K562 (cell line): ENCODE measurements around the gene NPAS3. TPM values are rescaled to one million over a fixed set of nuclear protein-coding genes. Genes with fewer than 3 reads are reported as not detected.

ENCODE experiments used
- ATAC-seq: fragments of 200-7000 bp; cut with Tn5 transposase; 3 replicates; pipeline ENCODE4 v1.9.1; 2020; ENCODE audit warnings: moderate library complexity
- BruUV-seq: library from RNA; stranded (reverse); fragments of 400-500 nt; replicated peaks from 2 replicates; lab custom pipeline; 2021; lab: Mats Ljungman, UMichigan
- CTCF ChIA-PET: fragments of 300-600 bp; formaldehyde crosslinking; extraction: SDS; loops from one replicate; lab custom pipeline; 2021; ENCODE audit warnings: low intra/inter-chr PET ratio; lab: Yijun Ruan, JAX
- POLR2A ChIA-PET: fragments of 300-600, 350-650 bp; sonication (Branson Sonifier 250); formaldehyde crosslinking; extraction: SDS; loops from one replicate; lab custom pipeline; 2021; ENCODE audit warnings: antibody characterized with exemption, inconsistent platforms; lab: Yijun Ruan, JAX
- DNase-seq, 4 experiments: peaks; one replicate each; pipeline versions ENCODE4 v3.0.0 to v3.0.0-alpha.2; 2011 to 2018; ENCODE audit warnings: low spot score in 3 of 4, mixed read lengths in 3 of 4; ENCODE audit errors: extremely low read depth in 1 of 4
- FAIRE-seq: peaks from 2 replicates; lab custom pipeline; 2011; peaks lifted over from hg19 to GRCh38; lab: Jason Lieb, UNC
- H2AFZ ChIP-seq: 2 replicates; pipeline ENCODE4 v1.6.0; 2011; ENCODE audit warnings: low read depth, low read length, control low read depth, inconsistent platforms
- H3K27ac ChIP-seq: fragments of 200-600 bp; 3 replicates; pipeline ENCODE4 v1.8.0; 2011; ENCODE audit warnings: low read depth, mild to moderate bottlenecking, control low read depth, inconsistent platforms, low read length, moderate library complexity, mixed read lengths; ENCODE audit errors: extremely low read depth
- H3K27me3 ChIP-seq, 2 experiments: fragments of 300-600 bp in 1 of 2; 2 replicates in 1 of 2; 3 replicates in 1 of 2; pipeline versions ENCODE4 v1.6.0 to v1.8.0; 2011; ENCODE audit warnings: inconsistent platforms in 2 of 2, low read length in 2 of 2, mild to moderate bottlenecking in 1 of 2, mixed read lengths in 1 of 2, moderate library complexity in 1 of 2; ENCODE audit not compliant: control insufficient read depth in 2 of 2, insufficient read depth in 2 of 2
- H3K36me3 ChIP-seq: fragments of 300-600 bp; 3 replicates; pipeline ENCODE4 v1.8.0; 2011; ENCODE audit warnings: mild to moderate bottlenecking, low read length, inconsistent platforms; ENCODE audit not compliant: control insufficient read depth, insufficient read depth
- H3K4me1 ChIP-seq, 2 experiments: fragments of 200-600 bp in 1 of 2; replicated peaks in 1 of 2; 2 replicates in 1 of 2; 3 replicates in 1 of 2; pipeline versions ENCODE4 v1.5.1 to v1.8.0; 2011; ENCODE audit warnings: inconsistent platforms in 2 of 2, low read length in 2 of 2, mild to moderate bottlenecking in 1 of 2, mixed read lengths in 1 of 2, moderate library complexity in 1 of 2; ENCODE audit not compliant: control insufficient read depth in 2 of 2, insufficient read depth in 2 of 2
- H3K4me2 ChIP-seq: 2 replicates; pipeline ENCODE4 v1.6.1; 2011; ENCODE audit warnings: low read length, control low read depth, inconsistent platforms, mixed read lengths; ENCODE audit not compliant: insufficient read depth
- H3K4me3 ChIP-seq: fragments of 200-600 bp; sonication (generic), shearing (Covaris generic); 2 replicates; pipeline ENCODE4 v1.5.1; 2016; ENCODE audit warnings: control low read depth, inconsistent platforms
- H3K79me2 ChIP-seq: fragments of 200-600 bp; 3 replicates; pipeline ENCODE4 v1.8.0; 2011; ENCODE audit warnings: low read length, inconsistent platforms; ENCODE audit not compliant: control insufficient read depth, insufficient read depth
- H3K9ac ChIP-seq, 2 experiments: 2 replicates each; pipeline versions ENCODE4 v1.6.0 to v1.6.1; 2011; ENCODE audit warnings: low read depth in 2 of 2, low read length in 2 of 2, control low read depth in 1 of 2, inconsistent platforms in 1 of 2, mild to moderate bottlenecking in 1 of 2, mixed read lengths in 1 of 2; ENCODE audit not compliant: insufficient read depth in 1 of 2
- H3K9me1 ChIP-seq: one replicate; pipeline ENCODE4 v1.6.0; 2011; ENCODE audit warnings: inconsistent platforms, mild to moderate bottlenecking, low read length, moderate library complexity; ENCODE audit not compliant: control insufficient read depth, insufficient read depth
- H3K9me3 ChIP-seq: replicated peaks from 2 replicates; pipeline ENCODE4 v1.5.1; 2011; ENCODE audit warnings: low read depth, low read length, inconsistent platforms; ENCODE audit not compliant: control insufficient read depth, insufficient read depth
- H4K20me1 ChIP-seq: replicated peaks from 2 replicates; pipeline ENCODE4 v1.6.1; 2011; ENCODE audit warnings: low read length, inconsistent platforms, mixed read lengths; ENCODE audit not compliant: control insufficient read depth, insufficient read depth
- BDP1 ChIP-seq: IDR thresholded peaks from 3 replicates; pipeline ENCODE4 v1.6.1; 2011; ENCODE audit not compliant: insufficient read length, insufficient read depth
- CEBPB ChIP-seq: fragments of 450-650 bp; IDR thresholded peaks from 2 replicates; pipeline ENCODE4 v1.6.1; 2016; ENCODE audit warnings: missing genetic modification characterization, missing compliant biosample characterization
- ESRRA ChIP-seq: fragments of 450-650 bp; IDR thresholded peaks from 2 replicates; pipeline ENCODE4 v1.6.1; 2014; ENCODE audit warnings: low read depth, mild to moderate bottlenecking, moderate library complexity, borderline replicate concordance
- TARDBP ChIP-seq: fragments of 450-650 bp; IDR thresholded peaks from 2 replicates; pipeline ENCODE4 v1.6.1; 2016
- ZBTB7A ChIP-seq: IDR thresholded peaks from 2 replicates; pipeline ENCODE4 v1.6.1; 2011; ENCODE audit warnings: low read depth, mild to moderate bottlenecking, low read length, moderate library complexity, borderline replicate concordance; ENCODE audit not compliant: control insufficient read depth
- ZNF445 ChIP-seq: fragments of 250-450 bp; sonication (Bioruptor Pico); IDR thresholded peaks from 2 replicates; pipeline ENCODE4 v1.4.0; 2020; ENCODE audit warnings: low read depth, mild to moderate bottlenecking, moderate library complexity
- in situ Hi-C: fragments of 300-500 bp; cut with MboI; formaldehyde crosslinking; loops from 4 replicates; pipeline ENCODE4 v1.15.0; 2018; ENCODE audit warnings: inconsistent platforms, mixed read lengths
- intact Hi-C: fragments of 100-400 bp; cut with micrococcal nuclease; formaldehyde crosslinking; loops from 2 replicates; pipeline ENCODE4 v1.14.2; 2022
- polyA plus RNA-seq, 8 experiments: library from polyadenylated mRNA; depleted of rRNA in 4 of 8; stranded (reverse) in 5 of 8; unstranded in 3 of 8; fragments of >200 nt; fragmentation: Nextera tagmentation in 2 of 8; fragmentation: Illumina TruSeq in 1 of 8; extraction: Ambion mirVana in 2 of 8; extraction: Trizol in 1 of 8; gene quantifications; 2 replicates each; pipeline versions ENCODE4 v1.2.1 to v1.2.3, GENCODE V29; 2011 to 2014; ENCODE audit warnings: inconsistent platforms in 1 of 8, missing spikeins in 1 of 8
- total RNA-seq, 7 experiments: library from RNA; depleted of rRNA in 6 of 7; stranded (reverse); fragments of >200 nt in 6 of 7; fragmentation: Illumina TruSeq in 2 of 7; extraction: Trizol in 2 of 7; gene quantifications; 2 replicates each; pipeline versions ENCODE4 v1.2.1 to v1.2.3, GENCODE V29; 2011 to 2021; ENCODE audit warnings: low replicate concordance in 1 of 7
- TF ChIP-seq, protein P1 (sequence below): fragments of 250-450 bp; sonication (Bioruptor Pico); IDR thresholded peaks from 2 replicates; pipeline ENCODE4 v1.5.0; 2020; ENCODE audit warnings: mild to moderate bottlenecking, borderline replicate concordance
- TF ChIP-seq, protein P2 (sequence below): IDR thresholded peaks from 2 replicates; pipeline ENCODE4 v1.6.1; 2016; ENCODE audit warnings: missing genetic modification characterization, missing compliant biosample characterization
- TF ChIP-seq, protein P3 (sequence below): fragments of 450-650 bp; IDR thresholded peaks from 2 replicates; pipeline ENCODE4 v1.6.1; 2016; ENCODE audit warnings: low read depth

Gene NPAS3
- total and polyA plus RNA-seq, 9 of the 15 experiments (the other 6 are each of a cell fraction or from before 2014, with no cell fraction given) = 0.04 TPM; not detected in 8

DNA sequence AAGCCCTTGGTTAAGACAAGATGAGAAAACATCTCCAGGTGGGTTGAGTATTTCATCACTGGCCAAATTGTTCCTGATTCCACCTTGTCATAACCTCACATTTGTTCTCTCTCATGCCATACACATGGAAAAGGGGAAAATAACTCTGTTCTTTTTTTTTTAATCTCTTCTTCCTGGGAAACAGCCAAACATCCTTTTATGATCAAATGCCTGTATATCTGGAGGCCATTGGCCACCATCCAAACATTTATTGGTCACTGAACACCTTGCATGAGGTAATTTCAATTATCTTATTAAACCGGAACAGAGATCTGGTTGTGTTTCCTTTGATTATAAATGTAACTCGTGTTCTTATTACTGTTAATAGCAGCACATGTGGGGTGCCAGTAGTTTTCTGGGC lies 469.6 kb downstream of the NPAS3 start (continued):
- TF ChIP-seq, protein P1, sequence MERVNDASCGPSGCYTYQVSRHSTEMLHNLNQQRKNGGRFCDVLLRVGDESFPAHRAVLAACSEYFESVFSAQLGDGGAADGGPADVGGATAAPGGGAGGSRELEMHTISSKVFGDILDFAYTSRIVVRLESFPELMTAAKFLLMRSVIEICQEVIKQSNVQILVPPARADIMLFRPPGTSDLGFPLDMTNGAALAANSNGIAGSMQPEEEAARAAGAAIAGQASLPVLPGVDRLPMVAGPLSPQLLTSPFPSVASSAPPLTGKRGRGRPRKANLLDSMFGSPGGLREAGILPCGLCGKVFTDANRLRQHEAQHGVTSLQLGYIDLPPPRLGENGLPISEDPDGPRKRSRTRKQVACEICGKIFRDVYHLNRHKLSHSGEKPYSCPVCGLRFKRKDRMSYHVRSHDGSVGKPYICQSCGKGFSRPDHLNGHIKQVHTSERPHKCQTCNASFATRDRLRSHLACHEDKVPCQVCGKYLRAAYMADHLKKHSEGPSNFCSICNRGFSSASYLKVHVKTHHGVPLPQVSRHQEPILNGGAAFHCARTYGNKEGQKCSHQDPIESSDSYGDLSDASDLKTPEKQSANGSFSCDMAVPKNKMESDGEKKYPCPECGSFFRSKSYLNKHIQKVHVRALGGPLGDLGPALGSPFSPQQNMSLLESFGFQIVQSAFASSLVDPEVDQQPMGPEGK (CRISPR knock-in tag) = no peak
- TF ChIP-seq CEBPB (tag) = no peak
- TF ChIP-seq ESRRA = no peak
- TF ChIP-seq, protein P2, sequence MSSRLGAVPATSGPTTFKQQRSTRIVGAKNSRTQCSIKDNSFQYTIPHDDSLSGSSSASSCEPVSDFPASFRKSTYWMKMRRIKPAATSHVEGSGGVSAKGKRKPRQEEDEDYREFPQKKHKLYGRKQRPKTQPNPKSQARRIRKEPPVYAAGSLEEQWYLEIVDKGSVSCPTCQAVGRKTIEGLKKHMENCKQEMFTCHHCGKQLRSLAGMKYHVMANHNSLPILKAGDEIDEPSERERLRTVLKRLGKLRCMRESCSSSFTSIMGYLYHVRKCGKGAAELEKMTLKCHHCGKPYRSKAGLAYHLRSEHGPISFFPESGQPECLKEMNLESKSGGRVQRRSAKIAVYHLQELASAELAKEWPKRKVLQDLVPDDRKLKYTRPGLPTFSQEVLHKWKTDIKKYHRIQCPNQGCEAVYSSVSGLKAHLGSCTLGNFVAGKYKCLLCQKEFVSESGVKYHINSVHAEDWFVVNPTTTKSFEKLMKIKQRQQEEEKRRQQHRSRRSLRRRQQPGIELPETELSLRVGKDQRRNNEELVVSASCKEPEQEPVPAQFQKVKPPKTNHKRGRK (tag) = no peak
- TF ChIP-seq ZNF445 = no peak
- TF ChIP-seq TARDBP = no peak
- no peak for TF ChIP-seq ZBTB7A

DNA sequence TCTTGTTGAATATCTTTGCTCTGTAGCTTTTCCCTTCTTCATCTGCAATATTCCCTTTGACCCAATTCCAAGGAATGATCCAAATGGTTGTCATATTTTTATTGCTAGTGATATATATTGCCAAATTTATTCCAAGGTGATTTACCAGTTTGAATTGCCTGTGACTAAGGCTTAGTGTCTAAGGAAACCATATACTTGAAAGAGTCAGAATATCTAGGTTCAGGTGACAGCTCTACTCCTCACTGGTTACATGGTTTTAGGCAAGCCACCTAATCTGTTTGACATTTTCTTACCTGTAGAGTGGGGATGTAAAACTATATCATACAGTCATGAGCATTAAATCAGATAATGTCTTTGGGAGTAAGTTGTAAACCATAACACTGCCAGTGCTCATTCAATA lies 473.8 kb downstream of the NPAS3 start:
- FAIRE-seq (no peak), DNase-seq (no peak), ATAC-seq (no peak)
- Histone ChIP-seq H4K20me1 (no peaks in the 10 kb centered on the region), H3K36me3 (no peaks in the 10 kb centered on the region), H3K27ac (no peak overlapping the region), H3K9ac (no peak overlapping the region), H3K9me1 (no peaks in the 10 kb centered on the region), H3K9me3 (no peaks in the 10 kb centered on the region), H3K4me1 (no peaks in the 10 kb centered on the region), H3K4me2 (no peak overlapping the region), H3K4me3 (no peak overlapping the region), H2AFZ (no peak overlapping the region), H3K27me3 (no peaks in the 10 kb centered on the region), H3K79me2 (no peaks in the 10 kb centered on the region)
- POLR2A ChIA-PET = no interaction called here
- no TSS peak for BruUV-seq
- intact Hi-C loops = no loop called here
- CTCF ChIA-PET = no interaction called here
- in situ Hi-C loops = no loop called here
- TF ChIP-seq, protein P3, sequence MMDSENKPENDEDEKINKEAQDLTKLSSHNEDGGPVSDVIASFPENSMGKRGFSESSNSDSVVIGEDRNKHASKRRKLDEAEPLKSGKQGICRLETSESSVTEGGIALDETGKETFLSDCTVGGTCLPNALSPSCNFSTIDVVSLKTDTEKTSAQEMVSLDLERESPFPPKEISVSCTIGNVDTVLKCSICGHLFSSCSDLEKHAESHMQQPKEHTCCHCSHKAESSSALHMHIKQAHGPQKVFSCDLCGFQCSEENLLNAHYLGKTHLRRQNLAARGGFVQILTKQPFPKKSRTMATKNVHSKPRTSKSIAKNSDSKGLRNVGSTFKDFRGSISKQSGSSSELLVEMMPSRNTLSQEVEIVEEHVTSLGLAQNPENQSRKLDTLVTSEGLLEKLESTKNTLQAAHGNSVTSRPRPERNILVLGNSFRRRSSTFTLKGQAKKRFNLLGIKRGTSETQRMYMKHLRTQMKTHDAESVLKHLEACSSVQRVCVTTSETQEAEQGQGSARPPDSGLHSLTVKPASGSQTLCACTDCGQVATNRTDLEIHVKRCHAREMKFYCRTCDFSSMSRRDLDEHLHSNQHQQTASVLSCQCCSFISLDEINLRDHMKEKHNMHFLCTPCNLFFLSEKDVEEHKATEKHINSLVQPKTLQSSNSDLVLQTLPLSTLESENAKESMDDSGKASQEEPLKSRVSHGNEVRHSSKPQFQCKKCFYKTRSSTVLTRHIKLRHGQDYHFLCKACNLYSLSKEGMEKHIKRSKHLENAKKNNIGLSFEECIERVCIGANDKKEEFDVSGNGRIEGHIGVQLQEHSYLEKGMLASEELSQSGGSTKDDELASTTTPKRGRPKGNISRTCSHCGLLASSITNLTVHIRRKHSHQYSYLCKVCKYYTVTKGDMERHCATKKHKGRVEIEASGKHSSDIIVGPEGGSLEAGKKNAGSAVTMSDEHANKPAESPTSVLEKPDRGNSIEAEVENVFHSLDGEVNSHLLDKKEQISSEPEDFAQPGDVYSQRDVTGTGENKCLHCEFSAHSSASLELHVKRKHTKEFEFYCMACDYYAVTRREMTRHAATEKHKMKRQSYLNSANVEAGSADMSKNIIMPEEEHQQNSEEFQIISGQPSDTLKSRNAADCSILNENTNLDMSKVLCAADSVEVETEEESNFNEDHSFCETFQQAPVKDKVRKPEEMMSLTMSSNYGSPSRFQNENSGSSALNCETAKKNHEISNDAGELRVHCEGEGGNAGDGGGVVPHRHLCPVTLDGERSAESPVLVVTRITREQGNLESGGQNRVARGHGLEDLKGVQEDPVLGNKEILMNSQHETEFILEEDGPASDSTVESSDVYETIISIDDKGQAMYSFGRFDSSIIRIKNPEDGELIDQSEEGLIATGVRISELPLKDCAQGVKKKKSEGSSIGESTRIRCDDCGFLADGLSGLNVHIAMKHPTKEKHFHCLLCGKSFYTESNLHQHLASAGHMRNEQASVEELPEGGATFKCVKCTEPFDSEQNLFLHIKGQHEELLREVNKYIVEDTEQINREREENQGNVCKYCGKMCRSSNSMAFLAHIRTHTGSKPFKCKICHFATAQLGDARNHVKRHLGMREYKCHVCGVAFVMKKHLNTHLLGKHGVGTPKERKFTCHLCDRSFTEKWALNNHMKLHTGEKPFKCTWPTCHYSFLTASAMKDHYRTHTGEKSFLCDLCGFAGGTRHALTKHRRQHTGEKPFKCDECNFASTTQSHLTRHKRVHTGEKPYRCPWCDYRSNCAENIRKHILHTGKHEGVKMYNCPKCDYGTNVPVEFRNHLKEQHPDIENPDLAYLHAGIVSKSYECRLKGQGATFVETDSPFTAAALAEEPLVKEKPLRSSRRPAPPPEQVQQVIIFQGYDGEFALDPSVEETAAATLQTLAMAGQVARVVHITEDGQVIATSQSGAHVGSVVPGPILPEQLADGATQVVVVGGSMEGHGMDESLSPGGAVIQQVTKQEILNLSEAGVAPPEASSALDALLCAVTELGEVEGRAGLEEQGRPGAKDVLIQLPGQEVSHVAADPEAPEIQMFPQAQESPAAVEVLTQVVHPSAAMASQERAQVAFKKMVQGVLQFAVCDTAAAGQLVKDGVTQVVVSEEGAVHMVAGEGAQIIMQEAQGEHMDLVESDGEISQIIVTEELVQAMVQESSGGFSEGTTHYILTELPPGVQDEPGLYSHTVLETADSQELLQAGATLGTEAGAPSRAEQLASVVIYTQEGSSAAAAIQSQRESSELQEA = no peak
- TF ChIP-seq BDP1 = no peak
